PFSK-1 (cell line): ENCODE measurements around the gene MCOLN2.

Experiments
- FOXP2 ChIP-seq: optimal IDR thresholded peaks from 2 replicates; pipeline ENCODE3; 2011; ENCODE audit warnings: borderline replicate concordance, control low read depth, inconsistent platforms; ENCODE audit not compliant: insufficient read depth; ENCODE audit errors: extremely low read length, extremely low read depth
- POLR2AphosphoS5 ChIP-seq: IDR thresholded peaks from 2 replicates; pipeline ENCODE4 v1.6.1; 2012; ENCODE audit warnings: low read depth, mild to moderate bottlenecking, control low read depth, low read length, moderate library complexity
- SIN3A ChIP-seq: IDR thresholded peaks from 2 replicates; pipeline ENCODE4 v1.6.1; 2012; ENCODE audit warnings: mild to moderate bottlenecking, low read length, moderate library complexity, borderline replicate concordance; ENCODE audit not compliant: insufficient read depth
- TAF1 ChIP-seq: IDR thresholded peaks from 2 replicates; pipeline ENCODE4 v1.6.1; 2012; ENCODE audit warnings: low read length, control low read depth, borderline replicate concordance; ENCODE audit not compliant: insufficient read depth
- TF ChIP-seq, protein P1 (sequence below), 2 experiments: IDR thresholded peaks; 2 replicates each; pipeline versions ENCODE4 v1.6.1 to v1.8.0; 2011 to 2012; ENCODE audit warnings: low read depth in 2 of 2, low read length in 2 of 2, control low read depth in 1 of 2, inconsistent platforms in 1 of 2, mild to moderate bottlenecking in 1 of 2, moderate library complexity in 1 of 2; ENCODE audit not compliant: insufficient read depth in 1 of 2

Gene MCOLN2

DNA sequence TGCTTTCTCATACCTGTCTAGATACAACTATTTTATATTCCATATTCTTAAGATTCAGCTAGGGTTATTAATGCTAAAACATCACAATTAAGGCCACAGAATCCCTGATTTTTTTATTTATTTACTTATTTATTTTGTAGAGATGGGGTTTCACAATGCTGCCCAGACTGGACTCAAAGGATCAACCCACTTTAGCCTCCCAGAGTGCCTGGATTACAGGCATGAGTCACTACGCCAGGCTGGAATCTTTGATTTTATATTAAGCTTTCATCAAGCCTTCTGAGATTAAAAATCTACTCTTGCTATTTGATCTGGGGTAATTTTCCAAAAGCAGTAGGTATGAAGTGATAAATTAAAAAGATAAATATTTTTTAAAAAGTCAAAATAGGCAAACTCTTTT, 38.9 kb downstream of the MCOLN2 start:
- TF ChIP-seq FOXP2 (no peak), SIN3A (no peak), TAF1 (no peak)
- TF ChIP-seq, protein P1, sequence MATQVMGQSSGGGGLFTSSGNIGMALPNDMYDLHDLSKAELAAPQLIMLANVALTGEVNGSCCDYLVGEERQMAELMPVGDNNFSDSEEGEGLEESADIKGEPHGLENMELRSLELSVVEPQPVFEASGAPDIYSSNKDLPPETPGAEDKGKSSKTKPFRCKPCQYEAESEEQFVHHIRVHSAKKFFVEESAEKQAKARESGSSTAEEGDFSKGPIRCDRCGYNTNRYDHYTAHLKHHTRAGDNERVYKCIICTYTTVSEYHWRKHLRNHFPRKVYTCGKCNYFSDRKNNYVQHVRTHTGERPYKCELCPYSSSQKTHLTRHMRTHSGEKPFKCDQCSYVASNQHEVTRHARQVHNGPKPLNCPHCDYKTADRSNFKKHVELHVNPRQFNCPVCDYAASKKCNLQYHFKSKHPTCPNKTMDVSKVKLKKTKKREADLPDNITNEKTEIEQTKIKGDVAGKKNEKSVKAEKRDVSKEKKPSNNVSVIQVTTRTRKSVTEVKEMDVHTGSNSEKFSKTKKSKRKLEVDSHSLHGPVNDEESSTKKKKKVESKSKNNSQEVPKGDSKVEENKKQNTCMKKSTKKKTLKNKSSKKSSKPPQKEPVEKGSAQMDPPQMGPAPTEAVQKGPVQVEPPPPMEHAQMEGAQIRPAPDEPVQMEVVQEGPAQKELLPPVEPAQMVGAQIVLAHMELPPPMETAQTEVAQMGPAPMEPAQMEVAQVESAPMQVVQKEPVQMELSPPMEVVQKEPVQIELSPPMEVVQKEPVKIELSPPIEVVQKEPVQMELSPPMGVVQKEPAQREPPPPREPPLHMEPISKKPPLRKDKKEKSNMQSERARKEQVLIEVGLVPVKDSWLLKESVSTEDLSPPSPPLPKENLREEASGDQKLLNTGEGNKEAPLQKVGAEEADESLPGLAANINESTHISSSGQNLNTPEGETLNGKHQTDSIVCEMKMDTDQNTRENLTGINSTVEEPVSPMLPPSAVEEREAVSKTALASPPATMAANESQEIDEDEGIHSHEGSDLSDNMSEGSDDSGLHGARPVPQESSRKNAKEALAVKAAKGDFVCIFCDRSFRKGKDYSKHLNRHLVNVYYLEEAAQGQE (IDR thresholded peaks at IDR 0.05; ENCODE audit: insufficient read depth in 1 of 2, low read depth in 2 of 2, low read length in 2 of 2), result no peak

DNA sequence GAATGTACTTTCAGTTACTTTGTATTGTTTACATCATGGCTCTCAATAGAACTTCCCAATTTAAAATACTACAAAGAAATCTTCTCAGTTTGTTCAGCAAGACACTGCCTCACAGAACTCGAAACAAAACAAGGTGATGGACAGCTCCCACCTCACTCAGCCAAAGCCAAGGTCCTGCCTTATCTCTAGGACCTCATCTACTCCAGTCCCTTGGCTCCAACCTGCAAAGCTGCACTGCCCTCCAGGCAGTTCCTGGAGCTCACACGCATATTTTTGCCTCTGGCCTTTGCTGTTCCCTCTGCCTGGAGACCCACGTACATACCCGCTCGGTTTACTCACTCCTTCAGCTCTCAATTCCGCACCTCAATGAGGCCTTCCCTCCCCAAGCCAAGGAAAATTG, 40.3 kb downstream of the MCOLN2 start:
- TF ChIP-seq, protein P1 (IDR thresholded peaks at IDR 0.05; ENCODE audit: insufficient read depth in 1 of 2, low read depth in 2 of 2, low read length in 2 of 2), result peak in 1 of 2 experiments; percentile 70; a peak in 2 of 4 replicates
- TF ChIP-seq FOXP2, result no peak
- TF ChIP-seq TAF1, result no peak
- no peak for TF ChIP-seq SIN3A
- no peak for TF ChIP-seq POLR2AphosphoS5

DNA sequence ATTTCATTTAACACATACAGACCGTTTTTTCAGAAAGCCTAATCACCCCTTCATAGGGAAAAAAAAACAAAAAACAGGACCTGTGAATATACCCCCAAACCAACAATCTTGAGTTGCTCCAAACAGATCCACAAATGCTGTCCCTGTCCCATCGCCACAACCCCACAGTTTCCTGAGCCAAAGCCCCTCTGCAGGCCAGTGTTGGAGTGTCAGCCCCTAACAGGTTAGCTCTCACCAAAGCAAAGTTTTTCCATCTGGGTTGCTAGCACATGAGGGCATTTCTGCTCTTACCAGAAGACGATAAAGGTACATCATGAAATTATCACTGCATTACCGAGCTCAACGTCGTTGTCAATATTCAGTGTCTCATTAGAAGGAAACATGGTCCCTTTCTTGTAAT, 40.8 kb downstream of the MCOLN2 start:
- TF ChIP-seq SIN3A (no peak), POLR2AphosphoS5 (no peak), FOXP2 (no peak), TAF1 (no peak)
- TF ChIP-seq, protein P1 (IDR thresholded peaks at IDR 0.05; ENCODE audit: insufficient read depth in 1 of 2, low read depth in 2 of 2, low read length in 2 of 2), result no peak

DNA sequence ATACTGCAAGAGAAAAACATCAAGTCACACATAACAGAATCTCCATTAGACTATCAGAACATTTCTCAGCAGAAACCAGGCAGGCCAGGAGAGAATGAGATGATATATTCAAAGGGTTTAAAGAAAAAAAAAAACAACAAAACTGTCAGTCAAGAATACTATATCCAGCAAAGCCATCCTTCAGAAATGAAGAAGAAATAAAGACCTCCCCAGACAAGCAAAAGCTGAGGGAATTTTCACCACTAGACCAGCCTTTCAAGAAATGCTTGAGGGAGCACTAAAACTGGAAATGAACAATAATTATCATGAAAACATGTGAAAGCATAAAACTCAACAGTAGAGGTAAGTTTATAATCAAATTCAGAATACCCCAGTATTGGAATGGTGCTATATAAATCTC, 47.2 kb downstream of the MCOLN2 start:
- no peak for TF ChIP-seq FOXP2
- no peak for TF ChIP-seq TAF1
- TF ChIP-seq, protein P1 (IDR thresholded peaks at IDR 0.05; ENCODE audit: insufficient read depth in 1 of 2, low read depth in 2 of 2, low read length in 2 of 2), result no peak
- TF ChIP-seq SIN3A, result no peak
- TF ChIP-seq POLR2AphosphoS5, result no peak
